Caco-2 (cell line): ENCODE measurements around the gene ATF7IP2. TPM values are rescaled to one million over a fixed set of nuclear protein-coding genes. Genes with fewer than 3 reads are reported as not detected.

Experiments used
- BruUV-seq: library from RNA; stranded (reverse); fragments of 400-500 nt; replicated peaks from 2 replicates; lab custom pipeline; 2021; lab: Mats Ljungman, UMichigan
- CTCF ChIA-PET: fragments of 300-600 bp; sonication (Branson Sonifier 250); formaldehyde crosslinking; loops from one replicate; lab custom pipeline; 2022; ENCODE audit warnings: antibody characterized with exemption; lab: Charles Lee
- POLR2A ChIA-PET: fragments of 300-600 bp; sonication (Branson Sonifier 250); formaldehyde crosslinking; loops from one replicate; lab custom pipeline; 2022; ENCODE audit warnings: antibody characterized with exemption; lab: Charles Lee
- DNase-seq, 2 experiments: peaks; one replicate each; pipeline versions ENCODE4 v3.0.0 to v3.0.0-alpha.2; 2020 to 2022
- H3K27me3 ChIP-seq: replicated peaks from 2 replicates; pipeline ENCODE4 v1.6.0; 2011; ENCODE audit warnings: low read length; ENCODE audit not compliant: control insufficient read depth, insufficient read depth
- H3K36me3 ChIP-seq: 2 replicates; pipeline ENCODE4 v1.5.1; 2011; ENCODE audit warnings: low read length; ENCODE audit not compliant: control insufficient read depth, insufficient read depth
- H3K4me1 ChIP-seq: fragments of 250-450 bp; sonication (Bioruptor Pico); 2 replicates; pipeline ENCODE4 v1.5.1; 2020; ENCODE audit warnings: mild to moderate bottlenecking
- H3K4me3 ChIP-seq: 2 replicates; pipeline ENCODE4 v1.5.1; 2011; ENCODE audit warnings: low read depth, mild to moderate bottlenecking, control low read depth, low read length
- H3K9me3 ChIP-seq: fragments of 250-450 bp; sonication (Bioruptor Pico); 2 replicates; pipeline ENCODE4 v1.5.1; 2020; ENCODE audit warnings: mild to moderate bottlenecking, moderate library complexity
- H3K27ac Mint-ChIP-seq: one replicate; pipeline ENCODE4 v1.8.0; 2022; ENCODE audit warnings: mixed read lengths; ENCODE audit not compliant: unreplicated experiment
- H3K27me3 Mint-ChIP-seq: one replicate; pipeline ENCODE4 v1.8.0; 2022; ENCODE audit warnings: mixed read lengths; ENCODE audit not compliant: insufficient read depth, unreplicated experiment
- H3K36me3 Mint-ChIP-seq: one replicate; pipeline ENCODE4 v1.8.0; 2022; ENCODE audit warnings: mild to moderate bottlenecking, mixed read lengths; ENCODE audit not compliant: insufficient read depth, unreplicated experiment
- H3K4me1 Mint-ChIP-seq: one replicate; pipeline ENCODE4 v1.8.0; 2022; ENCODE audit warnings: low read depth, mixed read lengths; ENCODE audit not compliant: unreplicated experiment
- H3K4me3 Mint-ChIP-seq: one replicate; pipeline ENCODE4 v1.8.0; 2022; ENCODE audit warnings: mild to moderate bottlenecking, moderate library complexity, mixed read lengths; ENCODE audit not compliant: unreplicated experiment
- H3K9me3 Mint-ChIP-seq: one replicate; pipeline ENCODE4 v1.8.0; 2022; ENCODE audit warnings: mixed read lengths; ENCODE audit not compliant: unreplicated experiment
- intact Hi-C: fragments of 100-400 bp; cut with micrococcal nuclease; formaldehyde crosslinking; loops from one replicate; pipeline ENCODE4 v1.10.0; 2022; ENCODE audit not compliant: unreplicated experiment
- total RNA-seq: library from RNA; stranded (reverse); gene quantifications from 2 replicates; pipeline ENCODE4 v1.2.3, GENCODE V29; 2022
- TF ChIP-seq, protein P1 (sequence below), 2 experiments: fragments of 200-600 bp in 1 of 2; IDR thresholded peaks; 1 replicate in 1 of 2; 2 replicates in 1 of 2; pipeline versions ENCODE4 v1.5.1 to v1.8.0; 2011 to 2022; ENCODE audit warnings: antibody characterized with exemption in 1 of 2, control low read depth in 1 of 2, inconsistent platforms in 1 of 2, low read depth in 1 of 2, low read length in 1 of 2, mild to moderate bottlenecking in 1 of 2, moderate library complexity in 1 of 2; ENCODE audit not compliant: insufficient read depth in 1 of 2, severe bottlenecking in 1 of 2, unreplicated experiment in 1 of 2

Gene ATF7IP2
- total RNA-seq, 1 experiment from 2014 or later: 16.4 TPM

DNA sequence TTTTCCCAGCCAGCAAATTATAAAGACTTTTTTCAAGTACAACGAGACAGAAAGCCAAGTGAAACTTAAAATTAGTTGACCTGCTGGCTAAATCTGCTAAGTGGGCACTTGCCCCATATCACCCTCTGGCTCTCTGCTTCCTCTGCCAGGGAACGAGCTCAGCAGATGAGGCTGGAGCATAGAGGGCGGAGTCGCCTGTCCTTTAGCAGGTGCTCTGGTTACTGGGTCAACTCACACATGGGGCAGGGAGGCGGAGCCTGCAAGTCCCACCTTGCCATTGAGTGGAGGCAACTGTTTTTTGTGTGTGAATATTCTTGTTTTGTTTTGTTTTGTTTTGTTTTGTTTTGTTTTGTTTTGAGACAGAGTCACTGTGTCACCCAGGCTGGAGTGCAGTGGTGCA is 132.0 kb downstream of the ATF7IP2 start:
- DNase-seq: no peak
- ChIA-PET CTCF (no interaction called here), POLR2A (no interaction called here)
- H3K36me3 ChIP-seq: no peaks in the 10 kb centered on the region
- no TSS peak for BruUV-seq
- peaks cover 14% of the 10 kb centered on the region for H3K4me1 Mint-ChIP-seq
- intact Hi-C loops: no loop called here
- H3K4me3 Mint-ChIP-seq: no peak overlapping the region
- H3K4me1 ChIP-seq: no peaks in the 10 kb centered on the region; the same call in 1 of the 2 replicates
- H3K4me3 ChIP-seq: no peak overlapping the region
- no peaks in the 10 kb centered on the region for H3K27me3 ChIP-seq
- TF ChIP-seq, protein P1, sequence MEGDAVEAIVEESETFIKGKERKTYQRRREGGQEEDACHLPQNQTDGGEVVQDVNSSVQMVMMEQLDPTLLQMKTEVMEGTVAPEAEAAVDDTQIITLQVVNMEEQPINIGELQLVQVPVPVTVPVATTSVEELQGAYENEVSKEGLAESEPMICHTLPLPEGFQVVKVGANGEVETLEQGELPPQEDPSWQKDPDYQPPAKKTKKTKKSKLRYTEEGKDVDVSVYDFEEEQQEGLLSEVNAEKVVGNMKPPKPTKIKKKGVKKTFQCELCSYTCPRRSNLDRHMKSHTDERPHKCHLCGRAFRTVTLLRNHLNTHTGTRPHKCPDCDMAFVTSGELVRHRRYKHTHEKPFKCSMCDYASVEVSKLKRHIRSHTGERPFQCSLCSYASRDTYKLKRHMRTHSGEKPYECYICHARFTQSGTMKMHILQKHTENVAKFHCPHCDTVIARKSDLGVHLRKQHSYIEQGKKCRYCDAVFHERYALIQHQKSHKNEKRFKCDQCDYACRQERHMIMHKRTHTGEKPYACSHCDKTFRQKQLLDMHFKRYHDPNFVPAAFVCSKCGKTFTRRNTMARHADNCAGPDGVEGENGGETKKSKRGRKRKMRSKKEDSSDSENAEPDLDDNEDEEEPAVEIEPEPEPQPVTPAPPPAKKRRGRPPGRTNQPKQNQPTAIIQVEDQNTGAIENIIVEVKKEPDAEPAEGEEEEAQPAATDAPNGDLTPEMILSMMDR (IDR thresholded peaks at IDR 0.05; ENCODE audit: insufficient read depth in 1 of 2, low read depth in 1 of 2, low read length in 1 of 2, severe bottlenecking in 1 of 2, unreplicated experiment in 1 of 2): no peak
- H3K27me3 Mint-ChIP-seq: no peaks in the 10 kb centered on the region
- H3K27ac Mint-ChIP-seq: no peak overlapping the region
- H3K9me3 ChIP-seq: no peaks in the 10 kb centered on the region
- H3K9me3 Mint-ChIP-seq: no peaks in the 10 kb centered on the region
- H3K36me3 Mint-ChIP-seq: peaks cover 58% of the 10 kb centered on the region

DNA sequence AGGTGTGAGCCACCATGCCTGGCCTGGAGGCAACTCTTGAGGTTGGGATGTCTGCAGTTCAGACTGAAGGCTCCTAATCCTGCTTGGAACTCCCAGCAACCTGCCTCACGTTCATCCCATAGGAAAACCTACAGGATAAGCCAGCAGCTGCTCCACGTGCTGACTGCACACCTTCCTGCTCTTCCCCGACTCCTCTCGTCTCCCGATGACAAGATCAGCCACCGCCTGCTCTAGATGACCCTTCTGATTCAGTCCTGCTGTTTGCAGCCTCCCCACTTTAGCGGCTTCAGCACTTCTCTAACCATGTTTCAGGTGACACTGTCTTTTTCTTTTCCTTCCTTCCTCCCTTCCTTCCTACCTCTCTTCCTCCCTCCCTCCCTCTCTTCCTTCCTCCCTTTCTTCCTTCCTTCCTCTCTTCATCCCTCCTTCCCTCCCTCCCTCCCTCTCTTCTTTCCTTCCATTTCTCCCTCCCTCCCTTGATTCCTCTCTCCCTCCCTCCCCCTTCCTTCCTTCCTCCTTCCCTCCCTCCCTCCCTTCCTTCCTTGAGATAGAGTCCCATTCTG is 132.7 kb downstream of the ATF7IP2 start:
- Histone ChIP-seq H3K4me1 (no peaks in the 10 kb centered on the region; the same call in 1 of the 2 replicates), H3K36me3 (no peaks in the 10 kb centered on the region), H3K27me3 (no peaks in the 10 kb centered on the region), H3K9me3 (no peaks in the 10 kb centered on the region), H3K4me3 (no peak overlapping the region)
- POLR2A ChIA-PET: no interaction called here
- CTCF ChIA-PET: interaction anchor here (0.5 kb wide), 1 partner anchor 839 kb away, joined by 4 read pairs; no protein-coding TSS in a partner anchor
- Mint-ChIP-seq H3K4me1 (peaks cover 14% of the 10 kb centered on the region), H3K9me3 (no peaks in the 10 kb centered on the region), H3K36me3 (peaks cover 63% of the 10 kb centered on the region), H3K27me3 (no peaks in the 10 kb centered on the region), H3K4me3 (no peak overlapping the region), H3K27ac (no peak overlapping the region)
- no peak for DNase-seq
- TF ChIP-seq, protein P1 (IDR thresholded peaks at IDR 0.05; ENCODE audit: insufficient read depth in 1 of 2, low read depth in 1 of 2, low read length in 1 of 2, severe bottlenecking in 1 of 2, unreplicated experiment in 1 of 2): no peak
- intact Hi-C loops: no loop called here
- no TSS peak for BruUV-seq

DNA sequence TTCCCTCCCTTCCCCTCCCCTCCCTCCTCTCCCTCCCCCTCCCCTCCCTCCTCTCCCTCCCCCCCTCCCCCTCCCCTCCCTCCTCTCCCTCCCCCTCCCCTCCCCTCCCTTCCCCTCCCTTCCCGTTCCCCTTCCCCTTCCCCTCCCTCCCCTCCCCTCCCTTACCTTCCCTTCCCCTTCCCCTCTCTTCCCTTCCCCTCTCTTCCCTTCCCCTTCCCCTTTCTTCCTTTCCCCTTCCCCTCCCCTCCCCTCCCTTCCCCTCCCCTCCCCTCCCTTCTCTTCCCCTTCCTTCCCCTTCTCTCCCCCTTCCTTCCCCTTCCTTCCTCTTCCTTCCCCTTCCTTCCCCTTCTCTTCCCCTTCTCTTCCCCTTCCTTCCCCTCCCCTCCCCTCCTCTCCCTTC is 133.4 kb downstream of the ATF7IP2 start:
- no peaks in the 10 kb centered on the region for H3K27me3 Mint-ChIP-seq
- Histone ChIP-seq H3K9me3 (no peaks in the 10 kb centered on the region), H3K27me3 (no peaks in the 10 kb centered on the region), H3K4me3 (no peak overlapping the region), H3K36me3 (no peaks in the 10 kb centered on the region), H3K4me1 (no peaks in the 10 kb centered on the region; the same call in 1 of the 2 replicates)
- no peaks in the 10 kb centered on the region for H3K9me3 Mint-ChIP-seq
- H3K27ac Mint-ChIP-seq: no peak overlapping the region
- DNase-seq: no peak
- TF ChIP-seq, protein P1 (IDR thresholded peaks at IDR 0.05; ENCODE audit: insufficient read depth in 1 of 2, low read depth in 1 of 2, low read length in 1 of 2, severe bottlenecking in 1 of 2, unreplicated experiment in 1 of 2): no peak
- intact Hi-C loops: no loop called here
- peaks cover 71% of the 10 kb centered on the region for H3K36me3 Mint-ChIP-seq
- peaks cover 14% of the 10 kb centered on the region for H3K4me1 Mint-ChIP-seq
- CTCF ChIA-PET: interaction anchor here (0.5 kb wide), 1 partner anchor 839 kb away, joined by 4 read pairs; no protein-coding TSS in a partner anchor
- H3K4me3 Mint-ChIP-seq: no peak overlapping the region
- POLR2A ChIA-PET: no interaction called here
- no TSS peak for BruUV-seq
